OCI-LY1 (cell line): ENCODE data around the gene TRMT61A.

Experiments
- H2AFZ ChIP-seq: fragments of 200-600 bp; sonication (generic), shearing (Covaris generic); 2 replicates; pipeline ENCODE4 v1.6.0; 2014; ENCODE audit warnings: antibody characterized with exemption, mild to moderate bottlenecking, low read length
- H3F3A ChIP-seq: fragments of 200-600 bp; sonication (generic), shearing (Covaris generic); 2 replicates; pipeline ENCODE4 v1.6.0; 2014; ENCODE audit warnings: mild to moderate bottlenecking, antibody characterized with exemption, low read length, moderate library complexity; ENCODE audit not compliant: insufficient read depth
- H3K27ac ChIP-seq: fragments of 200-600 bp; sonication (generic); 2 replicates; pipeline ENCODE4 v1.5.1; 2014; ENCODE audit warnings: low read length, mixed run types, mild to moderate bottlenecking, low read depth; ENCODE audit not compliant: poor library complexity, severe bottlenecking
- H3K27me3 ChIP-seq: fragments of 200-600 bp; sonication (generic); 2 replicates; pipeline ENCODE4 v1.6.0; 2014; ENCODE audit warnings: antibody characterized with exemption, mild to moderate bottlenecking, low read length, moderate library complexity; ENCODE audit not compliant: insufficient read depth
- H3K36me3 ChIP-seq: fragments of 200-600 bp; sonication (generic); 2 replicates; pipeline ENCODE4 v1.6.1; 2014; ENCODE audit warnings: mild to moderate bottlenecking, antibody characterized with exemption, low read length, moderate library complexity, mixed read lengths; ENCODE audit not compliant: insufficient read depth
- H3K4me1 ChIP-seq: fragments of 200-600 bp; sonication (generic); 2 replicates; pipeline ENCODE4 v1.5.1; 2014; ENCODE audit warnings: mild to moderate bottlenecking, low read length, moderate library complexity; ENCODE audit not compliant: insufficient read depth, severe bottlenecking
- H3K4me2 ChIP-seq: fragments of 200-600 bp; sonication (generic), shearing (Covaris generic); 2 replicates; pipeline ENCODE4 v1.6.1; 2014; ENCODE audit warnings: low read length
- H3K4me3 ChIP-seq: fragments of 200-600 bp; sonication (generic); 2 replicates; pipeline ENCODE4 v1.5.1; 2014; ENCODE audit warnings: low read length, low read depth, mild to moderate bottlenecking, mixed read lengths; ENCODE audit not compliant: poor library complexity, severe bottlenecking
- H3K79me2 ChIP-seq: fragments of 200-600 bp; shearing (Covaris generic); 2 replicates; pipeline ENCODE4 v1.6.1; 2016; ENCODE audit warnings: mixed run types, low read length, mixed read lengths; ENCODE audit not compliant: insufficient read depth
- H3K9ac ChIP-seq: fragments of 200-600 bp; sonication (generic), shearing (Covaris generic); 2 replicates; pipeline ENCODE4 v1.6.1; 2014; ENCODE audit warnings: mild to moderate bottlenecking, low read length, mixed read lengths
- H3K9me2 ChIP-seq: fragments of 200-600 bp; sonication (generic), shearing (Covaris generic); 2 replicates; pipeline ENCODE4 v1.6.1; 2014; ENCODE audit warnings: low read depth, mild to moderate bottlenecking, low read length, mixed read lengths
- H3K9me3 ChIP-seq: fragments of 200-600 bp; shearing (Covaris generic); 2 replicates; pipeline ENCODE4 v1.6.1; 2014; ENCODE audit warnings: low read length, mixed read lengths
- H4K20me1 ChIP-seq: fragments of 200-600 bp; sonication (generic), shearing (Covaris generic); 2 replicates; pipeline ENCODE4 v1.6.0; 2016; ENCODE audit warnings: mild to moderate bottlenecking, low read length; ENCODE audit not compliant: insufficient read depth
- EZH2 ChIP-seq: fragments of 200-600 bp; sonication (generic), shearing (Covaris generic); IDR thresholded peaks from 2 replicates; pipeline ENCODE4 v1.8.0; 2017; ENCODE audit warnings: borderline replicate concordance, mixed run types, mild to moderate bottlenecking, antibody characterized with exemption, low read length, moderate library complexity, mixed read lengths
- TF ChIP-seq, protein P1 (sequence below): fragments of 200-600 bp; sonication (generic), shearing (Covaris generic); IDR thresholded peaks from 2 replicates; pipeline ENCODE4 v1.5.1; 2017; ENCODE audit warnings: mild to moderate bottlenecking, antibody characterized with exemption, low read length, moderate library complexity, mixed read lengths

The TRMT61A gene

DNA sequence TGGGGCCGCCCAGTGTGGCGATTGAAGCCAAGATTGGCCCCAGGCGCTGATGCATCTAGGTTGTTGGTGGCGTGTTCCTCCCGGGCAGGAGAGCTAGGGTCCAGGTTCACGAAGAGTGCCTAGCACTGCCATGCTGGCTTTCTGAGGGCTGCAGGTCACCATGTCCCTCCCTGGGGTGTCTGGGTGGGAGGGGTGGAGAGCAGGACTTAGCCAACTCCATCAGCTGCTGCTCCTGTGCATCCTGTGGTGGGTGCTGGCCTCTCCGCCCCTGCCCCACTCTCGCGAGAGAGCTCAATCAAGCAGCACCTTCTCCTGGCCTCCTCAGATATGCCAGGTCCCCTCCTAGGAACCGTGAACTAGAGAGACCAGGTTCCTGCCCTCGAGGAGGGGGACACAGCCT, 1.8 kb downstream of the TRMT61A start:
- no peaks in the 10 kb centered on the region; the same call in 1 of the 2 replicates for H3K27me3 ChIP-seq
- H3K79me2 ChIP-seq = peaks cover 8% of the 10 kb centered on the region
- peak overlapping the region; percentile 96; the same call in 1 of the 2 replicates for H3K4me2 ChIP-seq
- no peaks in the 10 kb centered on the region for H3K9me2 ChIP-seq
- H3K4me1 ChIP-seq = peaks cover 27% of the 10 kb centered on the region
- no peak overlapping the region for H3K27ac ChIP-seq
- TF ChIP-seq, protein P1, sequence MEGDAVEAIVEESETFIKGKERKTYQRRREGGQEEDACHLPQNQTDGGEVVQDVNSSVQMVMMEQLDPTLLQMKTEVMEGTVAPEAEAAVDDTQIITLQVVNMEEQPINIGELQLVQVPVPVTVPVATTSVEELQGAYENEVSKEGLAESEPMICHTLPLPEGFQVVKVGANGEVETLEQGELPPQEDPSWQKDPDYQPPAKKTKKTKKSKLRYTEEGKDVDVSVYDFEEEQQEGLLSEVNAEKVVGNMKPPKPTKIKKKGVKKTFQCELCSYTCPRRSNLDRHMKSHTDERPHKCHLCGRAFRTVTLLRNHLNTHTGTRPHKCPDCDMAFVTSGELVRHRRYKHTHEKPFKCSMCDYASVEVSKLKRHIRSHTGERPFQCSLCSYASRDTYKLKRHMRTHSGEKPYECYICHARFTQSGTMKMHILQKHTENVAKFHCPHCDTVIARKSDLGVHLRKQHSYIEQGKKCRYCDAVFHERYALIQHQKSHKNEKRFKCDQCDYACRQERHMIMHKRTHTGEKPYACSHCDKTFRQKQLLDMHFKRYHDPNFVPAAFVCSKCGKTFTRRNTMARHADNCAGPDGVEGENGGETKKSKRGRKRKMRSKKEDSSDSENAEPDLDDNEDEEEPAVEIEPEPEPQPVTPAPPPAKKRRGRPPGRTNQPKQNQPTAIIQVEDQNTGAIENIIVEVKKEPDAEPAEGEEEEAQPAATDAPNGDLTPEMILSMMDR = no peak
- no peak for TF ChIP-seq EZH2
- no peaks in the 10 kb centered on the region for H4K20me1 ChIP-seq
- peak overlapping the region; percentile 96 for H3K4me3 ChIP-seq
- peaks cover 27% of the 10 kb centered on the region; the same call in 1 of the 2 replicates for H3K36me3 ChIP-seq
- H3K9ac ChIP-seq = no peak overlapping the region
- H3K9me3 ChIP-seq = no peaks in the 10 kb centered on the region
- H3F3A ChIP-seq = no peaks in the 10 kb centered on the region
- H2AFZ ChIP-seq = no peak overlapping the region

DNA sequence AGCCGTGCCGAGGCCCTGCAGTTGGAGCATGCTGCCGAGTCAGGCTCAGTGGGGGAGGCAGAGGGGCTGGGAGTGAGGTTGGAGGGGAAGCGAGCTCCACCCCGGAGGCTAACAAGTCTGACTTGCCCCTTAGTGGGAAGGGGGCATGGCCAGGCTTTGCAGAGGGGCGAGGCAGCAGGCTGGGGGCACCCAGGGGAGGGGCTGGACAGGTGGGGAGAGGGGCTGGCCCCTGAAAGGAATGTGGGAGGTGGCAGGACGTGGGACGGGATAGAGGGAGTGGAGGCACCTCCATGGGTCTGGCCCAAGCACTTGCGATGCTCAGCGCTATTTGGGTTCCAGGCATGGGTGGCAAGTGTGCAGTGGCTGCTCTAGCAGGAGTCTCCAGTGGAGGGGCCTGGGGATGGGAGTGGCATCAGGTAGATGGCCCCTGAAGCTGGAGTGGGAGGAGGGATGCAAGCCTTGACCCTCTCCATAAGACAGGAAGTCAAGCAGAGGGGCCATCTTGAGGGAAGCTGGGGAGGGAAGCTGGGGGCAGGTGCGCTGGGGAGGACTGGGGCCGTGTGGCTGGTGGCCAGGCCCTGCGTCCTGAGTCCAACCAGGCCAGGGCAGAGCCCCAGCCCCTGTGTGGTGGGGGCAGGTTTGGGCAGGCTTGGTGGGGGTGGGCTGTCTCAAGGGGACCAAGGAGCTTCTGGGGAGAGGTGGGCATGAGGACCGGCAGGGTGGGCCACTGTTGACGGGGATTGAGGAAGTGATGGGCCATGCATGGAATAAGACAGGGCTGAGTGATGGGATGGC, 2.6 kb downstream of the TRMT61A start:
- no peak overlapping the region for H3K4me3 ChIP-seq
- H3K9me3 ChIP-seq = no peaks in the 10 kb centered on the region
- H3K4me2 ChIP-seq = no peak overlapping the region
- no peaks in the 10 kb centered on the region for H3K9me2 ChIP-seq
- TF ChIP-seq EZH2 = no peak
- TF ChIP-seq, protein P1 = no peak
- H3K27ac ChIP-seq = no peak overlapping the region
- H3K9ac ChIP-seq = no peak overlapping the region
- H3K4me1 ChIP-seq = peaks cover 27% of the 10 kb centered on the region
- no peaks in the 10 kb centered on the region for H4K20me1 ChIP-seq
- no peaks in the 10 kb centered on the region; the same call in 1 of the 2 replicates for H3K27me3 ChIP-seq
- H3K79me2 ChIP-seq = peaks cover 8% of the 10 kb centered on the region
- no peaks in the 10 kb centered on the region for H3F3A ChIP-seq
- H3K36me3 ChIP-seq = peaks cover 27% of the 10 kb centered on the region; the same call in 1 of the 2 replicates
- H2AFZ ChIP-seq = no peak overlapping the region

DNA sequence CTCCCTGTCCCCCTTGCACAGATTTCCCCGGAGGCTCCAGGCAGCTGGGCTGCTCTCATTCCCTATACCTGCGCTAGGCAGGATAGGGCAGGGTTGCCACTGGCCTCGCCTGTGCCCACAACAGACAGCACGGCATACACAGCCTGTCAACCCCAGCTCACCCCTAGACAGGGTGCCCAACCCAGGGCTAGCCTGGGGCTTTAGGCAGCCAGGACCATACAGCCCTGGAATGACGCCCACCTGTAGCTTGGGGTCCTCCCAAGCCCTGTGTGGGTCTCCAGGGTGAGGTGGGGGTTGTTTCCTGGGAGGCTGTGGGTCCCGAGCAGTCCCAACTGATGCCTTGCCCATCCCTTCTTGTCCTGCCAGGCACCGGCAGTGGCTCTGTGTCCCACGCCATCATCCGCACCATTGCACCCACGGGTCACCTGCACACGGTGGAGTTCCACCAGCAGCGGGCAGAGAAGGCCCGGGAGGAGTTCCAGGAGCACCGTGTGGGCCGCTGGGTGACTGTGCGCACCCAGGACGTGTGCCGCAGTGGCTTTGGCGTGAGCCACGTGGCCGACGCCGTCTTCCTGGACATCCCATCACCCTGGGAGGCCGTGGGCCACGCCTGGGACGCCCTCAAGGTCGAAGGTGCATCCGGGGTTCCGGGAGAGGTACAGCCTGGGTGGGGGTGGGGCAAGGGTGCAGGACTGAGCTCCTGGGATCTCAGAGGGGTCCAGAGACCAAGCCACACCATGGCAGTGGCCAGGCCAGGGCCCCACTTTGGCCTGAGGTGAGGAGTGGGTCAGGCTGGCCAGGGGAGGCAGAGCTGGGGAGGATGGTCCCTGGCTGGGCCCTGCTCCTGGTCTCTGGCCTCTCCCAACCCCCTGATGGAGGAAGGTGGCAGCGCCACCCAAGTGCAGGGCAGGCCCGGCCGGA, 3.5 kb downstream of the TRMT61A start:
- Histone ChIP-seq H3K4me3 (no peak overlapping the region), H3K9ac (no peak overlapping the region), H3K36me3 (peaks cover 27% of the 10 kb centered on the region; the same call in 1 of the 2 replicates), H2AFZ (no peak overlapping the region), H3K27me3 (no peaks in the 10 kb centered on the region), H3K4me1 (peaks cover 27% of the 10 kb centered on the region), H3K9me2 (no peaks in the 10 kb centered on the region), H3K9me3 (no peaks in the 10 kb centered on the region), H3F3A (no peaks in the 10 kb centered on the region), H3K79me2 (peaks cover 8% of the 10 kb centered on the region), H4K20me1 (no peaks in the 10 kb centered on the region), H3K27ac (no peak overlapping the region), H3K4me2 (no peak overlapping the region)
- TF ChIP-seq, protein P1 = no peak
- no peak for TF ChIP-seq EZH2
